Transverse colon (tissue), 1 donor: ENCODE results near the gene PPP4R3B.

Experiments
- EP300 ChIP-seq: sonication (generic); formaldehyde crosslinking; IDR thresholded peaks from one replicate; pipeline ENCODE4 v1.6.1; 2017; ENCODE audit warnings: antibody characterized with exemption, low read depth
- POLR2A ChIP-seq: fragments of 450-650 bp; IDR thresholded peaks from one replicate; pipeline ENCODE4 v1.6.1; 2016; ENCODE audit warnings: antibody characterized with exemption, mild to moderate bottlenecking, moderate library complexity

DNA sequence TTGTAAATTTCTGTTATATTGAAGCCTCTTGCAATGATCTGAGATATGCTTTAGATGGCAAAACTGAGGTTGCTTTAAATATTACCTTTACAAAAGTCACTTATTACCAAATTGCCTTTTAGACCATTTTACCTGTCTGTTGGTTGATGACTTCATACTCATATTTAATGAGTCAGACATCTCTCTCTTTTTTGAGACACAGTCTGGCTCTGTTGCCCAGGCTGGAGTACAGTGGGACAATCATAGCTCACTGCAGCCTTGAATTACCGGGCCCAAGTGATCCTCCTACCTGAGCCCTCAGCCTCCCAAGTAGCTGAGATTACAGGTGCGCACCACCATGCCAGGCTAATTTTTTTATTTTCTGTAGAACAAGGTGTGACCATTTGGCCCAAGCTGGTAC, 11.5 kb upstream of the PPP4R3B start:
- TF ChIP-seq EP300 (no peak), POLR2A (no peak)
